HG03457 (cell line): Measurements from ENCODE around the gene KCNMA1.

ENCODE experiments used
- ATAC-seq: cut with Tn5 transposase; IDR thresholded peaks from one replicate; pipeline ENCODE4 v1.9.1; 2021; ENCODE audit warnings: moderate number of reproducible peaks; ENCODE audit not compliant: unreplicated experiment

Gene KCNMA1

DNA sequence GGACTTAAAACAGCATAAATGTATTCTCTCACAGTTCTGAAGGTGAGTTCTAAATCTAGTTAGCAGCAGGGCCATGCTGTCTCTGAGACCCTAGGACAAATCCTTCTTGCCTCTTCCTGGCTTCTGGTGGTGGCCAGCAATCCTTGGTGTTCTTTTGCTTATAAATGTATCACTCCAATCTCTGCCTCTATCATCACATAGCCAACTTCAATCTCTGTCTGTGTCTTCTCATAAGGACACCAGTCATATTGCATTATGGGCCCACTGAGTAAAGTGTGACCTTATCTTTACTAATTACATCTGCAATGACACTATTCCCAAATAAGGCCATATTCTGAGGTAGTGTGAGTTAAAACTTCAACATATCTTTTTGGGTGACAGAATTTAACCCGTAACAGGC is 778.9 kb downstream of the KCNMA1 start:
- ATAC-seq = no peak

DNA sequence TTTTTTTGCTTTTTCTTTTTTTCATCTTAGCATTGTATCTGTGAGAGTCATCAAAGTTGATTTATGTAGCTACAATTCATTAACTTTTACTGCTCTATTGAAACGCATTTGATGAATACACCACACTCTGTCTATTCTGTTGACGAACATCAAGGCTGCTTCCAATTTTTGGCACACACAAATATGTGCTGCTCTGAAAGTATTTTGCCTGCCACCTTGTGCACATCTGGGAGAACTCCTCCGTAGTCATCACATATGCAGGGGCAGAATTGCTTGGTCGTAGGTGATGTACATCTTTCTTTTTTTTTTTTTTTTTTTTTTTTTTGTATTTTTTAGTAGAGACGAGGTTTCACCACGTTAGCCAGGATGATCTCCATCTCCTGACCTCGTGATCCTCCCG is 796.8 kb downstream of the KCNMA1 start:
- ATAC-seq = no peak

DNA sequence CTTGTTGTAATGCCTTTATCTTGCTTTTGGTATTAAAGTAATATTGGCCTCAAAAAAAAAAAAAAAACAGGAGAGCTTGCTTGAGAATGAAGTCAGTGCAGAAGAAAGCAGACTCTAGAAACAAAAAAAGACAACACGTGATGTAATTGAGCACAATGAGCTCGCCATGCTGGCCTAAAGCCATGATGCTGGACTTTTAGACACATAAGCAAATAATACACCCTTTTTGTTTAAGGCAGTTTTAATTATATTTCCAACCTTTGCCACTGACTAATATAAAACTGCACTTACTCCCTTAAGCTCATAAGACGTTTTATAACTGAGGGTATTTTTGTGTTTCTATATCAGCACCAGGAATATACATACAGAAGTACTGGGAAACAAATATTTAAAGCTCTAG is 798.3 kb downstream of the KCNMA1 start:
- no peak for ATAC-seq

GRCh38 chr10:76830218-76830617 is 807.4 kb downstream of the KCNMA1 start:
- ATAC-seq = no peak

DNA sequence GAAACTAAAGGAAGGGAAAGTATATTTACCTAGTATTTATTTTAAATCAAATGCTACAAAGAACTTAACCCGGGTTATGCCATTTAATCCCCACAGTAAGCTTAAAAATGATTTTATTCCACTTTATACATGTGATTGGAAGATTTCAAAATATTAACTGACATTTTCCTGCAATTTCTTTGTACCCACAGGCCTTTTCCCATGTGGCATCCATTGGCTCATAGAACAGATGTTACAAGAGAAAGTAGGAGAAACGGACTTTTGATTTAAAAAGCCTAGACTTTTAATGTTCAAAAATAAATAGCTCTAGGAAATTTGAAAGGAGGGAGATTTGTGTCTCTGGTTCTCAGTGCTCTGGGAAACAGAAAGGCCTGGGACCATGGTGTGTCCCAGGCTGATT is 807.9 kb downstream of the KCNMA1 start:
- no peak for ATAC-seq
